ENCODE results near the gene ACACA.
A peak's percentile ranks its signal among the peaks of the same experiment; 100 is the strongest.

- TF ChIP-seq CTCF (IDR thresholded peaks at IDR 0.05; ENCODE audit: low read length) (peak; percentile 33), EZH2 (optimal IDR thresholded peaks at IDR 0.05; ENCODE audit: low read depth, low read length) (no peak), EZH2phosphoT487 (IDR thresholded peaks at IDR 0.05; ENCODE audit: low read length) (no peak)
These were observed 186.1 kb downstream of the ACACA start for GRCh38 chr17:37220607-37220953.

Measured in MM.1S (cell line).